Measurements from ENCODE around the gene TSN.

DNA sequence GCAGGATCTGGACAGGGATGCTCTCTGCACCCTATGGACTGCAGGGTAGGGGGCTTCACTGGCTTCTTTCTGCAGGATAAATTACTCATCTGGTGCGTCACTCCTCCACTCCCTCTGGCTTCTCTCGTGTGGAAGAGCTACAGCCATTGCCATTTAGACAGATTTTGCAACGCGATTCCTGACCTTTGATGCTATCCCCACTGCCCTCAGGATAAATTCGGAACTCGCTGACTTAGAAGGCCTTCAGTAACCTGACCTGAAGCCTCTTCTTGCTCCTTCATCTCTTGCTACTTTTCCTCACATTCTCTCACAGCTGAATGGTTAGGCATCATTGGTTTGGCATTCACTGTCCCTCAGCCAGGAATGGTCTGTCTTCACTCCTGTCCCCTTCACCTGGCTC is 24.1 kb upstream of the TSN start:
- TF ChIP-seq, protein P1, sequence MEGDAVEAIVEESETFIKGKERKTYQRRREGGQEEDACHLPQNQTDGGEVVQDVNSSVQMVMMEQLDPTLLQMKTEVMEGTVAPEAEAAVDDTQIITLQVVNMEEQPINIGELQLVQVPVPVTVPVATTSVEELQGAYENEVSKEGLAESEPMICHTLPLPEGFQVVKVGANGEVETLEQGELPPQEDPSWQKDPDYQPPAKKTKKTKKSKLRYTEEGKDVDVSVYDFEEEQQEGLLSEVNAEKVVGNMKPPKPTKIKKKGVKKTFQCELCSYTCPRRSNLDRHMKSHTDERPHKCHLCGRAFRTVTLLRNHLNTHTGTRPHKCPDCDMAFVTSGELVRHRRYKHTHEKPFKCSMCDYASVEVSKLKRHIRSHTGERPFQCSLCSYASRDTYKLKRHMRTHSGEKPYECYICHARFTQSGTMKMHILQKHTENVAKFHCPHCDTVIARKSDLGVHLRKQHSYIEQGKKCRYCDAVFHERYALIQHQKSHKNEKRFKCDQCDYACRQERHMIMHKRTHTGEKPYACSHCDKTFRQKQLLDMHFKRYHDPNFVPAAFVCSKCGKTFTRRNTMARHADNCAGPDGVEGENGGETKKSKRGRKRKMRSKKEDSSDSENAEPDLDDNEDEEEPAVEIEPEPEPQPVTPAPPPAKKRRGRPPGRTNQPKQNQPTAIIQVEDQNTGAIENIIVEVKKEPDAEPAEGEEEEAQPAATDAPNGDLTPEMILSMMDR (IDR thresholded peaks at IDR 0.05): no peak
- TF ChIP-seq MAX (IDR thresholded peaks at IDR 0.05; ENCODE audit: low read depth) (no peak), MXI1 (IDR thresholded peaks at IDR 0.05; ENCODE audit: low read depth, low read length) (no peak), CHD2 (IDR thresholded peaks at IDR 0.05; ENCODE audit: low read length, partially characterized antibody) (no peak), SIN3A (IDR thresholded peaks at IDR 0.05; ENCODE audit: borderline replicate concordance, low read depth, low read length) (no peak), POLR2AphosphoS5 (IDR thresholded peaks at IDR 0.05; ENCODE audit: low read depth, low read length) (no peak), RAD21 (IDR thresholded peaks at IDR 0.05; ENCODE audit: low read length) (no peak)

All from SK-N-SH (cell line).